Peyer's patch (tissue), 4 donors: ENCODE data around the gene HAGH. TPM values are rescaled to one million over a fixed set of nuclear protein-coding genes. Genes with fewer than 3 reads are reported as not detected.

Experiments used
- DNase-seq, 3 donors: peaks; one replicate each; pipeline ENCODE4 v3.0.0-alpha.2; 2017 to 2019
- H3K27ac ChIP-seq, 4 donors: fragments of 200-600 bp; sonication (generic); one replicate each; pipeline ENCODE4 v1.5.1; 2016 to 2019
- H3K27me3 ChIP-seq, 2 donors: fragments of 200-600 bp; sonication (generic); one replicate each; pipeline ENCODE4 v1.5.1; 2019
- H3K36me3 ChIP-seq, 3 donors: fragments of 200-600 bp; sonication (generic); one replicate each; pipeline ENCODE4 v1.5.1; 2016 to 2019
- H3K4me1 ChIP-seq, 4 donors: fragments of 200-600 bp; sonication (generic); one replicate each; pipeline ENCODE4 v1.5.1; 2016 to 2019
- H3K4me3 ChIP-seq, 4 donors: fragments of 200-600 bp; sonication (generic); 1 replicate in 3 of 4; 2 replicates in 1 of 4; pipeline ENCODE4 v1.5.1; 2016 to 2019; ENCODE audit warnings: mild to moderate bottlenecking in 1 of 4
- H3K9me3 ChIP-seq, 4 donors: fragments of 200-600 bp; sonication (generic); one replicate each; pipeline ENCODE4 v1.5.1; 2016 to 2019; ENCODE audit warnings: mild to moderate bottlenecking in 1 of 4
- POLR2A ChIP-seq, 2 donors: fragments of 450-650 bp; IDR thresholded peaks; one replicate each; pipeline ENCODE4 v1.5.1; 2017; ENCODE audit warnings: antibody characterized with exemption in 2 of 2, mild to moderate bottlenecking in 2 of 2, moderate library complexity in 2 of 2
- total RNA-seq, 4 donors: library from RNA; depleted of rRNA; stranded (reverse); fragments of >200 nt; gene quantifications; one replicate each; pipeline ENCODE4 v1.1.0, GENCODE V29; 2016
- TF ChIP-seq, protein P1 (sequence below), 6 experiments: fragments of 450-650 bp in 4 of 6; fragments of 200-600 bp in 2 of 6; sonication (generic) in 1 of 6; IDR thresholded peaks; one replicate each; pipeline ENCODE4 v1.5.1; 2017 to 2019; ENCODE audit warnings: antibody characterized with exemption in 6 of 6, mild to moderate bottlenecking in 3 of 6, moderate library complexity in 1 of 6

Gene HAGH
- total RNA-seq, 4 donors from 2014 or later, result 105 to 187 (median 155) TPM

DNA sequence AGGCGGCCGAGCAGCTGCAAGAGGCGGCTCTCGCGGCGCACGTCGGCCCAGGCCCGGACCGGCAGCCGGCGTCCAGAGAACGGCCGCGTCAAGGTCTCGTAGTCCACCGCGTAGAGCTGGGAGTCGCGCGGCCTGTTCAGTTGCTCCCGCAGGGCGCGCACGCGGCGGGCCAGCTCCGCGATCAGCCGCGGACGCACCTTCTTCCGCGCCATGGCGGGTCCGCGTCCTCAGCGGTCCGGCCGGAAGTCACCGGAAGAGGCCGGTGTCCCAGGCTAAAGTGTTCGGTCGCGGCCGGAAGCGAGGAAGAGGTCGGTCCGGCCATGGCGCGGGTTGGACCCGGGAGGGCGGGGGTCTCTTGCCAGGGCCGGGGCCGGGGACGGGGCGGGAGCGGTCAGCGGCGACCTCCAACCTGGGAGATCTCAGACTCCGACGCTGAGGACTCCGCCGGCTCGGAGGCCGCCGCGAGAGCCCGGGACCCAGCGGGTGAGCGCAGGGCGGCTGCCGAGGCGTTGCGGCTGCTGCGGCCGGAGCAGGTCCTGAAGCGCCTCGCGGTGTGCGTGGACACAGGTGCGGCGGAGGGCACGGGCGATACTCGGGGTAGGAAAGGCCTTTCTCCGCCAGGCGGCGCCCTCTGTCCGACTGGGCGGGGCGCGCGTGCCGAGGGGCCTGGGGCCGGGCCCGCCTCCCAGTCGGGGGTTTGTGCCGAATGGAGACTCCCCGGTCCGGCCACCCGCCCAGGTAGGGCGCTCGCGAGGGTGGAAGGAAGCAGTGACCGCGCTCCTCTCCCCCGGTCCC is 53.5 kb downstream of the HAGH start, which contains the start of gene MRPS34:
TSS of gene MRPS34 (minus strand) at position 227 of the 795 bp plus-strand sequence. CDS start at position 212, 15 bp downstream.
- Histone ChIP-seq H3K4me1 (peaks cover 0 to 34% (median 19%) of the 10 kb centered on the region in 4 donors), H3K9me3 (no peaks in the 10 kb centered on the region), H3K4me3 (peak within 1 kb of the TSS; percentile 79 to 99 (median 86)), H3K36me3 (peaks cover 0 to 48% (median 0%) of the 10 kb centered on the region in 3 donors), H3K27ac (peak within 1 kb of the TSS; percentile 86 to 99 (median 91)), H3K27me3 (no peaks in the 10 kb centered on the region)
- TF ChIP-seq, protein P1, sequence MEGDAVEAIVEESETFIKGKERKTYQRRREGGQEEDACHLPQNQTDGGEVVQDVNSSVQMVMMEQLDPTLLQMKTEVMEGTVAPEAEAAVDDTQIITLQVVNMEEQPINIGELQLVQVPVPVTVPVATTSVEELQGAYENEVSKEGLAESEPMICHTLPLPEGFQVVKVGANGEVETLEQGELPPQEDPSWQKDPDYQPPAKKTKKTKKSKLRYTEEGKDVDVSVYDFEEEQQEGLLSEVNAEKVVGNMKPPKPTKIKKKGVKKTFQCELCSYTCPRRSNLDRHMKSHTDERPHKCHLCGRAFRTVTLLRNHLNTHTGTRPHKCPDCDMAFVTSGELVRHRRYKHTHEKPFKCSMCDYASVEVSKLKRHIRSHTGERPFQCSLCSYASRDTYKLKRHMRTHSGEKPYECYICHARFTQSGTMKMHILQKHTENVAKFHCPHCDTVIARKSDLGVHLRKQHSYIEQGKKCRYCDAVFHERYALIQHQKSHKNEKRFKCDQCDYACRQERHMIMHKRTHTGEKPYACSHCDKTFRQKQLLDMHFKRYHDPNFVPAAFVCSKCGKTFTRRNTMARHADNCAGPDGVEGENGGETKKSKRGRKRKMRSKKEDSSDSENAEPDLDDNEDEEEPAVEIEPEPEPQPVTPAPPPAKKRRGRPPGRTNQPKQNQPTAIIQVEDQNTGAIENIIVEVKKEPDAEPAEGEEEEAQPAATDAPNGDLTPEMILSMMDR (IDR thresholded peaks at IDR 0.05), result peak; percentile 78 to 90 (median 82)
- peak; percentile 69 to 70 for TF ChIP-seq POLR2A (IDR thresholded peaks at IDR 0.05)
- peak; percentile 81 to 91 (median 89) for DNase-seq

DNA sequence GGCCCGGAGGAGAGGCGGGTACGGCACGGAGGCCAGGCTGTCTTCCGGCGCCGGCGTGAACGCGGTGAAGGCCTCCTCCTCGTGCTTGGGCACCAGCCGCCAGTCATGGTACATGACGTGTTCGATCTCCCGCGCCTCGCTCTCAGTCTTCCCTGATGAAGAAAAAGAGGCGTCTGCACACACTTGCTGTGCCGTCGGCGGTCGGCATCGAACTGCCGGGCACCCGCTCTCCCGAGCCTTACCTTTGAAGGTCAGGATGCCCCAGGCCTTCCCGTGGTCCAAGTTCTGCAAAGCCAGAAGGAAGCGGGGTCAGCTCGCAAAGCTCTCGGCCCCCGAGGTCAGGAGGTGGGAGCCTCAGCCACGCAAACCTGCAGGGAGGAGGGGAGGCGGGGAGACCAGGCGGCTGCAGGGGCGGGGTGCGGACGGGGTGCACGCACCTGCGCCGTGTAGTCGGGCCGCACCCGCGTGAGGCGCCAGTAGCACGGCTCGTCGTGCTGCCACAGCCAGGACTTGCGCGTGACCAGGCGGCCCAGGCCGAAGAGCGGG is 54.2 kb downstream of the HAGH start, which contains the start of gene EME2:
TSS of gene EME2 (plus strand) at position 449 of the 546 bp plus-strand sequence. CDS start 418 bp downstream, outside the sequence.
- DNase-seq, result peak; percentile 33 to 77 (median 62)
- no peak for TF ChIP-seq POLR2A (IDR thresholded peaks at IDR 0.05)
- TF ChIP-seq, protein P1 (IDR thresholded peaks at IDR 0.05), result no peak
- Histone ChIP-seq H3K36me3 (peaks cover 0 to 48% (median 0%) of the 10 kb centered on the region in 3 donors), H3K4me3 (peak within 1 kb of the TSS; percentile 79 to 99 (median 86)), H3K9me3 (no peaks in the 10 kb centered on the region), H3K27me3 (no peaks in the 10 kb centered on the region), H3K27ac (peak within 1 kb of the TSS; percentile 86 to 99 (median 91)), H3K4me1 (peaks cover 0 to 34% (median 19%) of the 10 kb centered on the region in 4 donors)

GRCh38 chr16:1771864-1772361 is 54.7 kb downstream of the HAGH start:
- peaks cover 0 to 48% (median 0%) of the 10 kb centered on the region in 3 donors for H3K36me3 ChIP-seq
- peak overlapping the region; percentile 79 to 99 (median 86) for H3K4me3 ChIP-seq
- TF ChIP-seq, protein P1 (IDR thresholded peaks at IDR 0.05), result no peak
- TF ChIP-seq POLR2A (IDR thresholded peaks at IDR 0.05), result no peak
- peaks cover 0 to 34% (median 19%) of the 10 kb centered on the region in 4 donors for H3K4me1 ChIP-seq
- peak overlapping the region; percentile 86 to 99 (median 91) for H3K27ac ChIP-seq
- H3K9me3 ChIP-seq, result no peaks in the 10 kb centered on the region
- DNase-seq, result no peak
- H3K27me3 ChIP-seq, result no peaks in the 10 kb centered on the region

DNA sequence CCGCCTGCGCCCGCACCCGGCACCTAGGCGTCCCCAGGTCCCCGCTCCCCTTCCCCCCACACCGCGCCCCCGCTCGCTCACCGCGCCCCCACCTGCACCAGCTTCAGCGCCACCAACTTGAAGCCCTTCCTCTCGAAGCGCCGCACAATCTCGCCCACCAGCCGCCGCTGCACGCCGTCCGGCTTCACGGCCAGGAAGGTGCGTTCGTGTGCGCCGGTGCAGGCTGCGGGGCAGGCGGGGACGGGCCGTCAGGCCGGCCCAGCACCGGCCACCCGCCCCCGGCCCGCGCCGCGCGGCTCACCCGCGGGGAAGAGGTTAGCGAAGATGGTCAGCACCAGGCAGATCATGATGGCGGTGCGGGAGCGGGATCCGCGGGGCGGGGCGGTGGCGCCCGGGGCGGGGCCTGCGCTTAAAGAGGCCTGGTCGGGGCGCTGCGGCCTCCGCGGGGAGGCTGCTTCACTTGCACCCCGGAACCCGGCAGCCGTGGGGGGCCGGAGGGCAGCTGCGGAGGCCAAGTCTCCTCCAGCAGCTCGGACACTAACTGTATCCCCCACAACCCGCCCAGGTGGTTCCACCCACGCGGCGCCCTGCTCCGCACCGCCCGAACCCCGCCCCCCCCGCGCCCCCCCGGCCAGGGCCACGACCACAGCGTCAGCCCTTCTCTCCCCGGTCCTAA is 55.3 kb downstream of the HAGH start, which contains the start of gene NME3:
TSS of gene NME3 (minus strand) at position 356 of the 676 bp plus-strand sequence. CDS start at position 347, 9 bp downstream.
- peaks cover 0 to 34% (median 19%) of the 10 kb centered on the region in 4 donors for H3K4me1 ChIP-seq
- no peaks in the 10 kb centered on the region for H3K27me3 ChIP-seq

More for the DNA sequence above, 55.3 kb downstream of the HAGH start, which contains the start of gene NME3:
- Histone ChIP-seq H3K27ac (peak within 1 kb of the TSS; percentile 86 to 99 (median 91)), H3K9me3 (no peaks in the 10 kb centered on the region), H3K4me3 (peak within 1 kb of the TSS; percentile 79 to 99 (median 86)), H3K36me3 (peaks cover 0 to 48% (median 0%) of the 10 kb centered on the region in 3 donors)
- no peak for TF ChIP-seq POLR2A (IDR thresholded peaks at IDR 0.05)
- TF ChIP-seq, protein P1 (IDR thresholded peaks at IDR 0.05), result no peak
- peak; percentile 75 to 92 (median 90) for DNase-seq
